ENCODE results near the gene CDC25A.
A peak's percentile ranks its signal among the peaks of the same experiment; 100 is the strongest.

DNA sequence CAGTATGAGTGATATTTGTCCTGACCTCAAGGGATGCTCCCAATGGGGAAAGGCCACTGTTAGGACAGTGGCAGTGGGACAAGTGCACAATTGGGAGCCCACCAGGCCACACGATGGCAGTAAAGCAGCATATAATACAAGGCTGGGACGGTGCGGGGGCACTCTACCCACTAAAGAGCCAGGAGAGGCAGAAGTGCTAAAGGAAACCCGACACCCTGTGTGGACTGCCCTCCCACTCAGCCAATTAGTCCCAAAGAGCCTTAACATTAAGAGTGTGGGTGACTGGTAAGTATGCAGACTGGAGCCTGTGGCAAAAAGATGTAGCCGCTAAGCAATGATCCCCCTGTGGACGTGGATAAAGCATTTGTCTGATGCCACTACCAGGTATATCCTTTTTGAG, 44.5 kb upstream of the CDC25A start:
- TF ChIP-seq, protein P1, sequence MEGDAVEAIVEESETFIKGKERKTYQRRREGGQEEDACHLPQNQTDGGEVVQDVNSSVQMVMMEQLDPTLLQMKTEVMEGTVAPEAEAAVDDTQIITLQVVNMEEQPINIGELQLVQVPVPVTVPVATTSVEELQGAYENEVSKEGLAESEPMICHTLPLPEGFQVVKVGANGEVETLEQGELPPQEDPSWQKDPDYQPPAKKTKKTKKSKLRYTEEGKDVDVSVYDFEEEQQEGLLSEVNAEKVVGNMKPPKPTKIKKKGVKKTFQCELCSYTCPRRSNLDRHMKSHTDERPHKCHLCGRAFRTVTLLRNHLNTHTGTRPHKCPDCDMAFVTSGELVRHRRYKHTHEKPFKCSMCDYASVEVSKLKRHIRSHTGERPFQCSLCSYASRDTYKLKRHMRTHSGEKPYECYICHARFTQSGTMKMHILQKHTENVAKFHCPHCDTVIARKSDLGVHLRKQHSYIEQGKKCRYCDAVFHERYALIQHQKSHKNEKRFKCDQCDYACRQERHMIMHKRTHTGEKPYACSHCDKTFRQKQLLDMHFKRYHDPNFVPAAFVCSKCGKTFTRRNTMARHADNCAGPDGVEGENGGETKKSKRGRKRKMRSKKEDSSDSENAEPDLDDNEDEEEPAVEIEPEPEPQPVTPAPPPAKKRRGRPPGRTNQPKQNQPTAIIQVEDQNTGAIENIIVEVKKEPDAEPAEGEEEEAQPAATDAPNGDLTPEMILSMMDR (IDR thresholded peaks at IDR 0.05; ENCODE audit: low read length) = peak; percentile 94
- no peak for TF ChIP-seq EZH2 (IDR thresholded peaks at IDR 0.05; ENCODE audit: borderline replicate concordance, low read length)
